Vagina (tissue), 2 donors: Measurements from ENCODE around the gene RAMACL. TPM values are rescaled to one million over a fixed set of nuclear protein-coding genes. Genes with fewer than 3 reads are reported as not detected.

Experiments used
- DNase-seq, 2 donors: peaks; one replicate each; pipeline ENCODE4 v3.0.0-alpha.2; 2017; ENCODE audit errors: extremely low spot score in 2 of 2
- H3K27ac ChIP-seq: fragments of 200-600 bp; sonication (generic); one replicate; pipeline ENCODE4 v1.5.1; 2019
- H3K27me3 ChIP-seq: fragments of 200-600 bp; sonication (generic); one replicate; pipeline ENCODE4 v1.5.1; 2019
- H3K36me3 ChIP-seq, 2 donors: fragments of 200-600 bp; sonication (generic); one replicate each; pipeline ENCODE4 v1.5.1; 2017 to 2019
- H3K4me1 ChIP-seq: fragments of 200-600 bp; sonication (generic); one replicate; pipeline ENCODE4 v1.5.1; 2019
- H3K4me3 ChIP-seq, 2 donors: fragments of 200-600 bp; sonication (generic); 1 replicate in 1 of 2; 2 replicates in 1 of 2; pipeline ENCODE4 v1.5.1; 2016 to 2019
- H3K9me3 ChIP-seq: fragments of 200-600 bp; sonication (generic); one replicate; pipeline ENCODE4 v1.5.1; 2019
- CTCF ChIP-seq, 3 experiments: fragments of 450-650 bp in 2 of 3; fragments of 200-600 bp in 1 of 3; sonication (generic) in 1 of 3; IDR thresholded peaks; one replicate each; pipeline ENCODE4 v1.5.1; 2017 to 2019; ENCODE audit warnings: antibody characterized with exemption in 3 of 3, mild to moderate bottlenecking in 2 of 3, moderate library complexity in 2 of 3
- POLR2A ChIP-seq, 2 donors: fragments of 450-650 bp; IDR thresholded peaks; one replicate each; pipeline ENCODE4 v1.6.1; 2017; ENCODE audit warnings: antibody characterized with exemption in 2 of 2, mild to moderate bottlenecking in 2 of 2, moderate library complexity in 2 of 2
- POLR2AphosphoS5 ChIP-seq, 2 donors: sonication (generic); formaldehyde crosslinking; IDR thresholded peaks; one replicate each; pipeline ENCODE4 v1.9.0; 2017; ENCODE audit warnings: antibody characterized with exemption in 2 of 2, mild to moderate bottlenecking in 2 of 2, low read depth in 1 of 2; ENCODE audit not compliant: insufficient read depth in 1 of 2
- intact Hi-C: fragments of 100-400 bp; cut with DNase I; formaldehyde crosslinking; loops from one replicate; pipeline ENCODE4 v1.15.1; 2023
- total RNA-seq: library from RNA; depleted of rRNA; stranded (reverse); fragments of >200 nt; gene quantifications from one replicate; pipeline ENCODE4 v1.2.3, GENCODE V29; 2016

RAMACL gene
- total RNA-seq, 1 donor from 2014 or later, result 2.2 TPM

GRCh38 chr6:166630462-166630861 is 44.0 kb upstream of the RAMACL start:
- Histone ChIP-seq H3K27ac (no peak overlapping the region), H3K27me3 (no peaks in the 10 kb centered on the region), H3K4me1 (peaks cover 28% of the 10 kb centered on the region), H3K4me3 (no peak overlapping the region), H3K9me3 (no peaks in the 10 kb centered on the region), H3K36me3 (no peaks in the 10 kb centered on the region)
- TF ChIP-seq POLR2A (IDR thresholded peaks at IDR 0.05) (no peak), POLR2AphosphoS5 (IDR thresholded peaks at IDR 0.05; ENCODE audit: insufficient read depth in 1 of 2, low read depth in 1 of 2) (no peak), CTCF (IDR thresholded peaks at IDR 0.05) (no peak)
- intact Hi-C loops, result no loop called here
- no peak for DNase-seq

GRCh38 chr6:166629628-166630027 is 43.1 kb upstream of the RAMACL start:
- H3K9me3 ChIP-seq, result no peaks in the 10 kb centered on the region
- H3K4me1 ChIP-seq, result peaks cover 36% of the 10 kb centered on the region
- H3K4me3 ChIP-seq, result no peak overlapping the region
- H3K36me3 ChIP-seq, result no peaks in the 10 kb centered on the region
- intact Hi-C loops, result loop anchor here (5.0 kb wide), 1 partner anchor 247 kb away; the partner anchor contains the start of gene MPC1
- no peak for DNase-seq
- no peaks in the 10 kb centered on the region for H3K27me3 ChIP-seq
- no peak overlapping the region for H3K27ac ChIP-seq
- no peak for TF ChIP-seq POLR2AphosphoS5 (IDR thresholded peaks at IDR 0.05; ENCODE audit: insufficient read depth in 1 of 2, low read depth in 1 of 2)
- TF ChIP-seq CTCF (IDR thresholded peaks at IDR 0.05), result no peak
- TF ChIP-seq POLR2A (IDR thresholded peaks at IDR 0.05), result no peak

- intact Hi-C loops, result loop anchor here (5.0 kb wide), 1 partner anchor 246 kb away; the partner anchor contains the start of gene MPC1
- H3K9me3 ChIP-seq, result no peaks in the 10 kb centered on the region
- DNase-seq, result no peak
- peaks cover 48% of the 10 kb centered on the region for H3K4me1 ChIP-seq
- no peaks in the 10 kb centered on the region for H3K36me3 ChIP-seq
- H3K27ac ChIP-seq, result peak overlapping the region; percentile 86
- no peaks in the 10 kb centered on the region for H3K27me3 ChIP-seq
- TF ChIP-seq POLR2AphosphoS5 (IDR thresholded peaks at IDR 0.05; ENCODE audit: insufficient read depth in 1 of 2, low read depth in 1 of 2) (peak; percentile 16 to 66), POLR2A (IDR thresholded peaks at IDR 0.05) (no peak), CTCF (IDR thresholded peaks at IDR 0.05) (no peak)
- H3K4me3 ChIP-seq, result peak overlapping the region; percentile 64 to 84
Measured at GRCh38 chr6:166627875-166628801, 41.7 kb upstream of the RAMACL start.

GRCh38 chr6:166627033-166627874 is 40.8 kb upstream of the RAMACL start, which contains the start of gene RPS6KA2:
RPS6KA2 (minus strand) TSS chr6:166627251; CDS start chr6:166627019, 232 bp downstream.
- peak; percentile 100 for DNase-seq
- peak within 1 kb of the TSS; percentile 84 to 91 for H3K4me3 ChIP-seq
- H3K27ac ChIP-seq, result peak within 1 kb of the TSS; percentile 86
- no peaks in the 10 kb centered on the region for H3K27me3 ChIP-seq
- H3K36me3 ChIP-seq, result no peaks in the 10 kb centered on the region
- H3K9me3 ChIP-seq, result no peaks in the 10 kb centered on the region
- peaks cover 57% of the 10 kb centered on the region for H3K4me1 ChIP-seq
- intact Hi-C loops, result loop anchor here (5.0 kb wide), 1 partner anchor 245 kb away; the partner anchor contains the start of gene MPC1
- TF ChIP-seq POLR2AphosphoS5 (IDR thresholded peaks at IDR 0.05; ENCODE audit: insufficient read depth in 1 of 2, low read depth in 1 of 2) (peak; percentile 36 to 95), CTCF (IDR thresholded peaks at IDR 0.05) (no peak), POLR2A (IDR thresholded peaks at IDR 0.05) (peak; percentile 66 to 93)
